GM19463 (cell line): ENCODE data around the gene ZNF76.
"Not testable (repeated sequence)": the region's sequence is repeated elsewhere in the genome, so short reads cannot be mapped to it uniquely, and the experiment has no call there.

Experiments
- ATAC-seq: cut with Tn5 transposase; IDR thresholded peaks from one replicate; pipeline ENCODE4 v1.9.1; 2021; ENCODE audit warnings: mild to moderate bottlenecking, moderate library complexity; ENCODE audit not compliant: unreplicated experiment

ZNF76 gene

DNA sequence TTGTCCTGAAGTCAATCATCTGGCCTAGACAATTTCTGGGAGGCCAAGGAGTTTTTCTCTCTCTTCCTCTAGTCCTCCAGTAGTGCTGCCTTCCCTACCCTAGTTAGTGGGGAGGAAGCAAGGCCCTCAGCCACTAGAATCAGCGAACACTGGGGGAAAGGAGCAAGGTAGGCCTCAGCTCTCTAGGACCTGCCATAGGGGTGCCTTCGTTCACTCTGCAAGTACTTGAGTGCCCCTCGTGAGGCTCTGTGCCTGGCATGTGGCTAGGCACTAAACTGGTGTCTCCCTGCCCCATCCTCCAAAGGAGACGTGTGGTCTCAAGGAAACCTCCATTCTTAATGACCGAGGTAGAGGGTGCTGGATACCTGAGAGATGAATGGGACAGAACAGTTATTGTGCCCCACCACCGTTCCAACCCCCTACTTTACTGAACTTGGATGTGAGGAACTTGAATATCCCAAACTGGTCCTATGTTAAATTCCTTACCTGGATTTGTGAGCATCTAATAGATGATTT lies 39.1 kb downstream of the ZNF76 start:
- no peak for ATAC-seq

- no peak for ATAC-seq
Observed at GRCh38 chr6:35299674-35300073, 40.1 kb downstream of the ZNF76 start.

DNA sequence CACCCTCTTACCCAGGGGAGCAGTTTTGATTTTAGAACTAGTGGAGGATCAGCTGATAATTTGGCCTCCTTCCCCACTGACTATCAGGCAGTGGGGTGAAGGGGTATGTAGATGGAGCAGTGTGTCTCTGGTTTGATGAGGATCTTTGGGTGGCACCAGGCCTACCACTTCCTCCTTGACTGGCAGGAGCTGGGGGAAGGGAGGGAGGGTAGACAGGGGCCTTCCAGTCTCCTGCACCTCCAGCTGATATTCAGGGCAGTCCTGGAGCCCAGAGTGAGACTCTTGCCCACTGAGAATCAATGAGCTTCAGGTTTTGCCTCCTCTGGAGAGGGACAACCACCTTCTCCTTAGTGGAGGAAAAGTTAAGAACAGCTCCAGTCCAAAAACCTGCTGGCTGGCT lies 41.3 kb downstream of the ZNF76 start:
- no peak for ATAC-seq

DNA sequence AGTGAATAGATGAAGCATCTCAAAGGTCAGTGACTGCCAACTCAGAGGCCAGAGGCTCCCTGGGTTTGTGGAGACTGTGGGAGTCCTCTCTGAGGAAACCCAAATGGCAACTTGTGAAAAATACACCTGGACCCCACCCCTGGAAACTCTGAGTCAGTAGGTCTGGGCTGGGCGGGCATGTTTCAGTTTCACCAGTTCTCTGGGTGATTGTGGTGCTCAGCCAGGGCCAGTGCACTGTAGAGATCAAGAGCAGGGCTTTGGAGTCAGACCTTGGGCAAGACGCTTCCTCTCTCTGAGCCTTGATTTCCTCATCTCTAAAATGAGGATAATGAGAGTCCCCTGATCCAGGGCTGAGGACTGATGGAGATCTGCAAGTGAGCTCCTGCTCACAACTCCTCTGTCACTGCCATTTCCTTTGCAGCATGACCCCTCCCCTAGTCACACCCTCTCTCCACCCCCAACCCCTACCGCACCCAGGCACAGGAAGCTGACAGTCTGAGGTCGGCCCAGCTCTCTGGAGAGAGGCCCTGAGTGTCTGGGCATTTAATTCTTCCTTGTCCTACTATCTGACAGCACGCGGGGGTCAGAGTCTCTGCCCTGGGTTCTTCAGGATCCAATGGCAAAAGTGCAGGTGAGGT lies 43.2 kb downstream of the ZNF76 start:
- ATAC-seq: peak; percentile 85

- no peak for ATAC-seq
Observed at GRCh38 chr6:35304299-35304698, 44.8 kb downstream of the ZNF76 start.

GRCh38 chr6:35305117-35305516 lies 45.6 kb downstream of the ZNF76 start:
- ATAC-seq: no peak

DNA sequence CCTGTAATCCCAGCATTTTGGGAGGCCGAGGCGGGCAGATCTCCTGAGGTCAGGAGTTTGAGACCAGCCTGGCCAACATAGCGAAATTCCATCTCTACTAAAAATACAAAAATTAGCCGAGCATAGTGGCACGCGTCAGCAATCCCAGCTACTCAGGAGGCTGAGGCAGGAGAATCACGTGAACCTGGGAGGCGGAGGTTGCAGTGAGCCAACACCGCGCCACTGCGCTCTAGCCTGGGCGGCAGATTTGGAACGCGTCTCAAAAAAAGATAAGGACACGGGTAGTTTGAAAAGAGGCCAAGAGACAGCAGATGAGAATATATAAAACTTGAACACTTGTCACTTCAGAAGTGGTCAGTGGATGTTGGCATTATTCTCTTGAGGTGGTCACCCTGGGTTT lies 47.6 kb downstream of the ZNF76 start:
- ATAC-seq: not testable (repeated sequence)

DNA sequence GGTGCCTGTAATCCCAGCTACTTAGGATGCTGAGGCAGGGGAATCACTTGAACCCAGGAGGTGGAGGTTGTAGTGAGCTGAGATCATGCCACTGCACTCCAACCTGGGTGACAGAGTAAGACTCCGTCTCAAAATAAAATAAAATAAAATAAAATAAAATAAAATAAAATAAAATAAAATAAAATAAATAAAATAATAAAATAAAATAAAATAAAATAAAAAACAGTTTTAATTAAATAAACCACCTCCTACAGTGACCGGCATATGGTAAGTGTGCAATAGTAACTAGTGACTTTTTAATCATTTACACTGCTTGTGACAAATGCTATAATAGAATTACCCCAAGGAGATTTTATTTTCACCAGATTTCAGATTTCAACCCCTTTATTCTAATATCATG lies 49.0 kb downstream of the ZNF76 start:
- ATAC-seq: not testable (repeated sequence)

DNA sequence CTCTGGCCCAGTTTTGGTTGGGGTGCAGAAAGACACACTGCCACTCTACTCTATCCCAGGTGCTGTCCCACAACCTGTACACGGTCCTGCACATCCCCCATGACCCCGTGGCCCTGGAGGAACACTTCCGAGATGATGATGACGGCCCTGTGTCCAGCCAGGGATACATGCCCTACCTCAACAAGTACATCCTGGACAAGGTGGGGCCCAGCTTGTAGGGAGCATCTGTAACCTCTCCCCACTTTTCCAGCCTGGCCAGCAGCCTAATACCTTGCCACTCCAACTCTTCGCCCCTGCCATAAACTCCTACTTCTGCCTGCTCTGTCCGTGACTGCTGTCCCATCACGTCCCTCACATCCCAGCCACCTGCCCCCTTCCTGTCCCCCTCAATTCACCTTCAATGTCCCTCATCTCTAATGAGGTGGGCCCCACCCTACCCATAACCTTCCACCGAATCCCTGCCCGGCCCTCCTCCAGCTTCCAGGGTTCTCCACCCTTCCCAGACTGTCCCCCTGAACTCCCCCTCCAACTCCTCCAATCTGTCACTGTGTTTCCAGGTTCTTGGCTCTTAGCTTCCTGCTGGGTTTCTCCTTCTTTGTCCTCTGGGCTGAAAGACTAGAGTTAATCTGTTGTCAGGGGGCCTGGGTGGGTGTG lies 50.2 kb downstream of the ZNF76 start:
- ATAC-seq: no peak

DNA sequence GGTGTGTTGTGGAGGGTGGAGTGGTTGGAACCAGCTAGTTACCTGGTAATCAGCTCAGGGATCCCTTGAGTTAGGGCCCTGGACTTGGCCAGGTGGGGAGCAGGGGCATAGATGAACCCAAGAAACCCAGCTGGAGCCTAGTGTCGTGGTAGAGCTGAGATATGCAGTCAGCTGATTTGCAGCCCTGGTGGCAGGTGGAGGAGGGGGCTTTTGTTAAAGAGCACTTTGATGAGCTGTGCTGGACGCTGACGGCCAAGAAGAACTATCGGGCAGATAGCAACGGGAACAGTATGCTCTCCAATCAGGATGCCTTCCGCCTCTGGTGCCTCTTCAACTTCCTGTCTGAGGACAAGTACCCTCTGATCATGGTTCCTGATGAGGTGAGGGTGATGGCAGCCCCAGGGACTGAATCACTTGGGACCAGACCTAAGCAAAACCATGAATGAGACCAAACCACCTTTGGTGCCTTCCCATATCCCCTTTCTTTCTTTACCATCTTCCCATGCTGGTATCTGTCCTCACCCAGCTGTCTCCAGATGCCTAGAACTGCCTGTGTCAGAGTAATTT lies 50.8 kb downstream of the ZNF76 start:
- no peak for ATAC-seq

DNA sequence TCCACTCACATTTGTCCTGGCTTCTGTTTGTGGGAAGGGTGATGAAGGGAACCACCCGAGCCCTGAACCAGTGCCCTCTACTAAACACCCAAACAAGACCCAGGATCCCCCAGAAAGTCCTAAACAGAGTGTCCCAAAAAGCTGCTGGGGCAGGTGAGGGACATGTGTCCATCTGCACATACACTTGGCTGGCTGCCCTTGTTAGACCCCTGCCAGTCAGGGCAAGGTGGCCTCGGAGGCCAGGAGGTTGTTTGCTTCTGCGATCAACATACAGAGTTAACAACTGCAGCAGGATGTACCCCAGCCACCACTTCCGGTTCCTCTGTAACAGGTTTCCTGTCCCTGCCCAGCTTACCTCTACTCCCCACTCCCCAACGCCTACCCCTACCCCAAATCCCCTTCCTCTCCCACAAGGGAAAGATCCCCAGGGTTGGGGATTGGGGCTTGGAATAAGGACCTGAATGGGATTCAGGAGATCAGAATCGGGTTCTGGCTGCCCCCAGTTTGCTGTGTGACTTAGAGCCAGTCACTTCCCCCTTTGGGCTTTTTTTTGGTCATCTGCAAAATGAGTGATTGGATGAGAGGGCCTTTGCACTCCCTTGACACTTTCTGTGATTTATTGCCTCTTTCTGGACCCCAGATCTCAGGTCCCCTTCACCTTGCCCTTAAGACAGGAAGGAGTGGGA lies 52.0 kb downstream of the ZNF76 start:
- no peak for ATAC-seq

- no peak for ATAC-seq
Observed at GRCh38 chr6:35312076-35312800, 52.7 kb downstream of the ZNF76 start.

DNA sequence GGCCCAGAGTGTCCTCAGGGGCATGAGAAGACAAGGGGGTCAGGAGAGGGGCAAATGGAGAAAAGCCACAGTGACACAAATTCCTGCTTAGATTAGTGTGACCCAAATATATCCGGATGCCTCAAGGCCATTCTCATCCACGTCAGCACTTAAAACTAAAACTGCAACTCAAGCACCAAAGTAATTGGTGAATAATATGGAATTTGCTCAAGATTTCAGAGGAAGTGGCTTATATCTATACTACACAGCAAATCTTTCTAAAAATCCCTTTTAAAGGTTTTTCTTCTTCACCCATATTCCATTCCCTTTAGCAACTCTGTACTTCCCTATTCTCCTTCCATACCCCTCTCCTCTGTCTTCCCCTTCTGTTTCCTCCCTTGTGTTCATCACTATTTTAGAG lies 53.3 kb downstream of the ZNF76 start:
- ATAC-seq: no peak

- no peak for ATAC-seq
Observed at GRCh38 chr6:35317483-35318195, 58.1 kb downstream of the ZNF76 start.

DNA sequence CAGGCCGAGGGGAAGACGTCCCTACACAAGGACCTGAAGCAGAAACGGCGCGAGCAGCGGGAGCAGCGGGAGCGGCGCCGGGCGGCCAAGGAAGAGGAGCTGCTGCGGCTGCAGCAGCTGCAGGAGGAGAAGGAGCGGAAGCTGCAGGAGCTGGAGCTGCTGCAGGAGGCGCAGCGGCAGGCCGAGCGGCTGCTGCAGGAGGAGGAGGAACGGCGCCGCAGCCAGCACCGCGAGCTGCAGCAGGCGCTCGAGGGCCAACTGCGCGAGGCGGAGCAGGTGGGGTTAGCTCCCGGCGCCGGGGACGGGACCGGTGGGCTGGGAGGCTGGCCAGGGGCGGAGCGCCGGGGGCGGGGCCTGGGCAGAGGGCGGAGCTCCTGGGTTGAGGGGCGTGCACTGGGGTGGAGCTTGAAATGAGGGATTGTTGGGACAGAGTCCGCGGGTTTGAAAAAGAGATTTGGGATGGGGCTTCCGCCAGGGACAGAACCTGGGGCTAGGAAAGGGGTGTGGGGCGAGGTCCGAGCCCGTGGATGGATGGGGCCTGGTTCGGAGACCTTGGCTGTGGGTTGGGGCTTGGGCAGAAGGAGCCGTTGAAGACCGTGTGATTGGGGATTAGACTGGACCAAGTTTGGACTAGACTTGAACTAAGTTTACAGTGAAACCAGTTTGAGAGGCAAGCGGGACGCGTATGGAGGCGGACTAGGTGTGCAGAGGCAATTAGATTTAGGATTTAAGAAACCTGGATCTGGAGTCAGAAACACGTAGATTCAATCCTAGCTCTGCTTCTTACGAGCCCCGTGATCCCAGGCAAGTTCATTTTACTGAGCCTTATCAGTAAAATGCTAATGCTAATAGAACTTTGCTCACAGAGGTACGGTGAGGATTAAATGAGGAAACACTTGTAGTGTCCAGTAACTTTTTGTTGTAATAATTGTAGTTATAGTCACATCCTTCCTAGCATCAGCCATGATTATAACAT lies 58.9 kb downstream of the ZNF76 start:
- no peak for ATAC-seq

DNA sequence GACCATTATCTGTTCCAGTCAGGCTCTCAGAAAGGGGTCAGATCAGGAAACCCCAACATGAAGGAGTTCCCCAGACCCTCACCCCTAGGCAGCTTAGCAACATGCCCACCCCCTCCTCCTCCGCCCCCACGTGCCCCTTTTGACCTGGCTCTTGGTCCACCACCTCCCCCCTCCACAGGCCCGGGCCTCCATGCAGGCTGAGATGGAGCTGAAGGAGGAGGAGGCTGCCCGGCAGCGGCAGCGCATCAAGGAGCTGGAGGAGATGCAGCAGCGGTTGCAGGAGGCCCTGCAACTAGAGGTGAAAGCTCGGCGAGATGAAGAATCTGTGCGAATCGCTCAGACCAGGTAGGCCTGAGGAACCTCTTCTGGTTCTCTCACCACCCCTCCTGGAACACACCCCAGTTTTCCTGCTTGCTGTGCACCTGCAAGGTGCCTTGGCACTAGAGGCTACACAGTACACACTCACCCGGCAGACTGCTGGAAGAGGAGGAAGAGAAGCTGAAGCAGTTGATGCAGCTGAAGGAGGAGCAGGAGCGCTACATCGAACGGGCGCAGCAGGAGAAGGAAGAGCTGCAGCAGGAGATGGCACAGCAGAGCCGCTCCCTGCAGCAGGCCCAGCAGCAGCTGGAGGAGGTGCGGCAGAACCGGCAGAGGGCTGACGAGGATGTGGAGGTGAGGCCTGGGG lies 60.0 kb downstream of the ZNF76 start:
- ATAC-seq: no peak

DNA sequence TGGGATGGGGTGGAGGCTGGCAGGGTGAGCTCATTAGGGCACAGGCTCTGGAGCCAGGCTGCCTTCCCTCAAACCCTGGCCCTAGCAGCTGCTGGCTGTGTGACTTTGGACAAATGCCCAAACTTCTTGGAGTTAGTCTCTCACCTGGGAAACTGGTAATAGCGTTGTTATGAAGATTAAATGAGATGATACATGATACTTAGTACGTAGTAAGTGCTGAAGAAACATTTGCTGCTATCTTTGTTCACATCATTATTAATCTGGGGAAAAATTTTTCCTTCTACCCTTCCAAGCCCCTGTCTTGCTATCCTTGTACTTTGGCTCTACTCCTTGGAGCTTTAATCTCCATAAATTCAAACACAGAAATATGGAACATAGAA lies 60.5 kb downstream of the ZNF76 start:
- no peak for ATAC-seq

DNA sequence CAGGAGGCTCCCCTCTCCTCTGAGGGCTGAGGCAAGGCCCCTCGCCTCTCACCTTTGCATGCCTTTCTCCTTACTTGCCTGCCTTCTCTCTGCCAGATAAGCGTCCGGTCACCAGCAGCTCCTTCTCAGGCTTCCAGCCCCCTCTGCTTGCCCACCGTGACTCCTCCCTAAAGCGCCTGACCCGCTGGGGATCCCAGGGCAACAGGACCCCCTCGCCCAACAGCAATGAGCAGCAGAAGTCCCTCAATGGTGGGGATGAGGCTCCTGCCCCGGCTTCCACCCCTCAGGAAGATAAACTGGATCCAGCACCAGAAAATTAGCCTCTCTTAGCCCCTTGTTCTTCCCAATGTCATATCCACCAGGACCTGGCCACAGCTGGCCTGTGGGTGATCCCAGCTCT lies 61.6 kb downstream of the ZNF76 start:
- no peak for ATAC-seq
